AG10803 (cell line): ENCODE results near the gene HNRNPD.
"Not testable (repeated sequence)": the region's sequence is repeated elsewhere in the genome, so short reads cannot be mapped to it uniquely, and the experiment has no call there.

Source experiments
- DNase-seq: peaks from one replicate; pipeline ENCODE4 v3.0.0; 2010; ENCODE audit warnings: low read depth
- H3K4me3 ChIP-seq: 2 replicates; pipeline ENCODE4 v1.5.1; 2011; ENCODE audit warnings: mild to moderate bottlenecking, low read length, control low read depth
- TF ChIP-seq, protein P1 (sequence below): conservative IDR thresholded peaks from 2 replicates; pipeline ENCODE4 v1.5.1; 2011; ENCODE audit warnings: mild to moderate bottlenecking, low read length, control low read depth, inconsistent platforms

Gene HNRNPD

GRCh38 chr4:82402196-82402775 lies 28.5 kb upstream of the HNRNPD start:
- no peak for DNase-seq
- H3K4me3 ChIP-seq, result no peak overlapping the region
- TF ChIP-seq, protein P1, sequence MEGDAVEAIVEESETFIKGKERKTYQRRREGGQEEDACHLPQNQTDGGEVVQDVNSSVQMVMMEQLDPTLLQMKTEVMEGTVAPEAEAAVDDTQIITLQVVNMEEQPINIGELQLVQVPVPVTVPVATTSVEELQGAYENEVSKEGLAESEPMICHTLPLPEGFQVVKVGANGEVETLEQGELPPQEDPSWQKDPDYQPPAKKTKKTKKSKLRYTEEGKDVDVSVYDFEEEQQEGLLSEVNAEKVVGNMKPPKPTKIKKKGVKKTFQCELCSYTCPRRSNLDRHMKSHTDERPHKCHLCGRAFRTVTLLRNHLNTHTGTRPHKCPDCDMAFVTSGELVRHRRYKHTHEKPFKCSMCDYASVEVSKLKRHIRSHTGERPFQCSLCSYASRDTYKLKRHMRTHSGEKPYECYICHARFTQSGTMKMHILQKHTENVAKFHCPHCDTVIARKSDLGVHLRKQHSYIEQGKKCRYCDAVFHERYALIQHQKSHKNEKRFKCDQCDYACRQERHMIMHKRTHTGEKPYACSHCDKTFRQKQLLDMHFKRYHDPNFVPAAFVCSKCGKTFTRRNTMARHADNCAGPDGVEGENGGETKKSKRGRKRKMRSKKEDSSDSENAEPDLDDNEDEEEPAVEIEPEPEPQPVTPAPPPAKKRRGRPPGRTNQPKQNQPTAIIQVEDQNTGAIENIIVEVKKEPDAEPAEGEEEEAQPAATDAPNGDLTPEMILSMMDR, result no peak

DNA sequence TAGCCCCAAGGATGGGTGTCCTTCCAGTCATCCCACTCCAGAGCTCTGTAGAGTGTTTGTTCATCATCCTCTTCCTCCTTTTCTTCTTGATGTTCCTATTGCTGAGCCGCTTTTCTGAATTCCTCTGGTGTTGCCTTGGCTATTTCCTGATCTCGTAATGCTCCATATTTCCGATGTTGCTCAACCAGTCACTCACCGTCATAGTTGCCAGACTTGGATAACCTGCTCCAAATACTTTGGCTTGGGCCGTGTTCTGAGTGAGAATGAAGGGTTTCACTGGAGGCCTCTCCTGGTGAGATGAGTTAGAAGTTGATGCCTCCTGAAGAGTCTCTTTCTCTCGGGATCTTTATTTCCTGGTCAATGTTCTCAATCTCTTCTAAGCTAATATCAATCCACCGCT lies 27.8 kb upstream of the HNRNPD start:
- no peak overlapping the region for H3K4me3 ChIP-seq
- DNase-seq, result no peak
- TF ChIP-seq, protein P1, result no peak

GRCh38 chr4:82398263-82398662 lies 24.5 kb upstream of the HNRNPD start:
- no peak overlapping the region for H3K4me3 ChIP-seq
- TF ChIP-seq, protein P1, result no peak
- no peak for DNase-seq

- TF ChIP-seq, protein P1, result no peak
- no peak for DNase-seq
- no peak overlapping the region for H3K4me3 ChIP-seq
Measured at GRCh38 chr4:82397527-82397926, 23.7 kb upstream of the HNRNPD start.

DNA sequence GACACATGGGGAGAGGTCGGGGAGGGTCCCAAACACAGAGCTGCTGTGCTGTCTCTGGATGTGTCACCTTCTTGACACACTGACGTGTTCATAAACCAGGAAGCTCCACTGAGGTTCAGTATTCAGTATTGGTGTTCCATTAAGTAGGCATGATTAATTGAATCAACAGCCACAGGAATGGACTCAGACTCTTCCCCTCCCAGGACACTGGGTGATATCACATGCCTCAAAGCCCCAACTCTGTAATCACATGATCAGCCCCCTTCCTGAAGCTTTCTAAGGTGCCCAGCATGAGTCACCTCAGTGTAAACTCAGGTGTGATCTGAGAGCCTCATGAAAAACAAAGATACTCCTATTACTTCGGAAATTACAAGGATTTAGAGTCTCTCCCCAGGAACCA lies 21.1 kb upstream of the HNRNPD start:
- no peak for DNase-seq
- no peak overlapping the region for H3K4me3 ChIP-seq
- TF ChIP-seq, protein P1, result no peak

DNA sequence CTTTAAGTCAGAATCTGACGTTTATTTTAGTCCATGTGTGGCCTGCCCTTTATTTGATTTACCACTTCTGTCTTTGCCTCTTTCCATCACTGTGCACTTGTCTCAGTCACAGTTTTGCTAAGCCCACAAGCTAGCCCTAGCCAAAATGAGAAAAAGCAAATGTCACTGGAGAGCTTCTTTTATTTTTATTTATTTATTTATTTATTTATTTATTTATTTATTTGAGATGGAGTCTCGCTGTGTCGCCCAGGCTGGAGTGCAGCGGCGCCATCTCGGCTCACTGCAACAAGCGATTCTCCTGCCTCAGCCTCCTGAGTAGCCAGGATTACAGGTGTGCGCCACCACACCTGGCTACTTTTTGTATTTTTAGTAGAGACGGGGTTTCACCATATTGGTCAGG lies 16.3 kb upstream of the HNRNPD start:
- not testable (repeated sequence) for H3K4me3 ChIP-seq, DNase-seq

GRCh38 chr4:82388405-82388804 lies 14.6 kb upstream of the HNRNPD start:
- TF ChIP-seq, protein P1, result no peak

DNA sequence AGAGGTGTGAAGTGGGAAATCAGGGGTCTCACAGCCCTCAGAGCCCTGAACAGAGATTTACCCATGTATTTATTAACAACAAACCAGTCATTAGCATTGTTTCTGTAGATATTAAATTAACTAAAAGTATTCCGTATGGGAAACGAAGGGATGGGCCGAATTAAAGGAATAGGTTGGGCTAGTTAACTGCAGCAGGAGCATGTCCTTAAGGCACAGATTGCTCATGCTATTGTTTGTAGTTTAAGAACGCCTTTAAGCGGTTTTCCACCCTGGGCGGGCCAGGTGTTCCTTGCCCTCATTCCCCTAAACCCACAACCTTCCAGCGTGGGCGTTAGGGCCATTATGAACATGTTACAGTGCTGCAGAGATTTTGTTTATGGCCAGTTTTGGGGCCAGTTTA lies 12.5 kb upstream of the HNRNPD start:
- DNase-seq, H3K4me3 ChIP-seq: not testable (repeated sequence)

More at GRCh38 chr4:82388405-82388804, 14.6 kb upstream of the HNRNPD start:
- no peak for DNase-seq
- H3K4me3 ChIP-seq, result no peak overlapping the region
